SK-N-SH (cell line): ENCODE measurements around the gene TRPV2.
"Not testable (repeated sequence)": the region's sequence is repeated elsewhere in the genome, so short reads cannot be mapped to it uniquely, and the experiment has no call there.

Source experiments
- CTCF ChIP-seq: fragments of 200-600 bp; sonication (generic); IDR thresholded peaks from 2 replicates; pipeline ENCODE4 v1.6.1; 2017; ENCODE audit warnings: antibody characterized with exemption, mild to moderate bottlenecking, moderate library complexity
- FOXM1 ChIP-seq: IDR thresholded peaks from 2 replicates; pipeline ENCODE4 v1.4.0; 2012; ENCODE audit warnings: low read depth, mild to moderate bottlenecking
- POLR2AphosphoS5 ChIP-seq: IDR thresholded peaks from 2 replicates; pipeline ENCODE4 v1.6.1; 2012; ENCODE audit warnings: low read depth, low read length
- REST ChIP-seq: IDR thresholded peaks from 2 replicates; pipeline ENCODE4 v1.6.1; 2012; ENCODE audit warnings: mild to moderate bottlenecking, low read depth, low read length, moderate library complexity
- TCF12 ChIP-seq: IDR thresholded peaks from 2 replicates; pipeline ENCODE4 v1.4.0; 2012

- not testable (repeated sequence) for TF ChIP-seq TCF12, POLR2AphosphoS5, CTCF, REST, FOXM1
Measured at GRCh38 chr17:16395887-16396286, 19.5 kb upstream of the TRPV2 start.
